Measurements from ENCODE around the gene MYO10. TPM values are rescaled to one million over a fixed set of nuclear protein-coding genes. Genes with fewer than 3 reads are reported as not detected.

The MYO10 gene
- total RNA-seq, 3 donors from 2014 or later: 8.6 to 22.6 (median 21.2) TPM

GRCh38 chr5:16701134-16702099 is 234.7 kb downstream of the MYO10 start:
- H3K36me3 ChIP-seq: no peaks in the 10 kb centered on the region
- H3K27me3 ChIP-seq: no peaks in the 10 kb centered on the region
- intact Hi-C loops (cut with DNase I; ENCODE audit: low total_unique reads): no loop called here
- H3K27ac ChIP-seq: peak overlapping the region in 1 of 2 donors; percentile 27
- no peaks in the 10 kb centered on the region for H3K9me3 ChIP-seq
- TF ChIP-seq POLR2AphosphoS5 (IDR thresholded peaks at IDR 0.05) (no peak), POLR2A (IDR thresholded peaks at IDR 0.05) (no peak)
- TF ChIP-seq, protein P1, sequence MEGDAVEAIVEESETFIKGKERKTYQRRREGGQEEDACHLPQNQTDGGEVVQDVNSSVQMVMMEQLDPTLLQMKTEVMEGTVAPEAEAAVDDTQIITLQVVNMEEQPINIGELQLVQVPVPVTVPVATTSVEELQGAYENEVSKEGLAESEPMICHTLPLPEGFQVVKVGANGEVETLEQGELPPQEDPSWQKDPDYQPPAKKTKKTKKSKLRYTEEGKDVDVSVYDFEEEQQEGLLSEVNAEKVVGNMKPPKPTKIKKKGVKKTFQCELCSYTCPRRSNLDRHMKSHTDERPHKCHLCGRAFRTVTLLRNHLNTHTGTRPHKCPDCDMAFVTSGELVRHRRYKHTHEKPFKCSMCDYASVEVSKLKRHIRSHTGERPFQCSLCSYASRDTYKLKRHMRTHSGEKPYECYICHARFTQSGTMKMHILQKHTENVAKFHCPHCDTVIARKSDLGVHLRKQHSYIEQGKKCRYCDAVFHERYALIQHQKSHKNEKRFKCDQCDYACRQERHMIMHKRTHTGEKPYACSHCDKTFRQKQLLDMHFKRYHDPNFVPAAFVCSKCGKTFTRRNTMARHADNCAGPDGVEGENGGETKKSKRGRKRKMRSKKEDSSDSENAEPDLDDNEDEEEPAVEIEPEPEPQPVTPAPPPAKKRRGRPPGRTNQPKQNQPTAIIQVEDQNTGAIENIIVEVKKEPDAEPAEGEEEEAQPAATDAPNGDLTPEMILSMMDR (IDR thresholded peaks at IDR 0.05): no peak
- no peak overlapping the region for H3K4me3 ChIP-seq
- DNase-seq (ENCODE audit: low spot score in 2 of 2): no peak
- H3K4me1 ChIP-seq: no peaks in the 10 kb centered on the region

DNA sequence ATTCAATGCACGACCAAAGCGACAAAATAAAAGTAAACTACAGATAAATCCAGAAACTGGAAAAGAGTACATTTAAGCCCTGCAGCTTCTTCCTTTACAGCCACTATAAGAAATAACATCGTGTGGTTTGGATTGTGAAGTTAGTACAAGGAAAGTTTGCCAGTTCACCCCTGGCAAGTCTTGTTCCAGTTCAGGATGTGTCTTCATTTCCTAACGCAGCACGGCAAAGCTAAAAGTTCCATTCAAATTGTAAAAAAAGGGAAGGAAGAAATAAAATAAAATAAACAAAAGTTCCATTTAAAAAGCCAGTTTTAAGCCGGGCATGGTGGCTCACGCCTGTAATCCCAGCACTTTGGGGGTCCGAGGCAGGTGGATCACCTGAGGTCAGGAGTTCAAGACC is 236.0 kb downstream of the MYO10 start:
- TF ChIP-seq POLR2A (IDR thresholded peaks at IDR 0.05): no peak
- TF ChIP-seq, protein P1 (IDR thresholded peaks at IDR 0.05): no peak
- TF ChIP-seq POLR2AphosphoS5 (IDR thresholded peaks at IDR 0.05): no peak
- Histone ChIP-seq H3K36me3 (no peaks in the 10 kb centered on the region), H3K4me3 (no peak overlapping the region), H3K27ac (peak overlapping the region in 1 of 2 donors; percentile 27), H3K9me3 (no peaks in the 10 kb centered on the region), H3K4me1 (no peaks in the 10 kb centered on the region), H3K27me3 (no peaks in the 10 kb centered on the region)
- DNase-seq (ENCODE audit: low spot score in 2 of 2): peak in 1 of 2 donors; percentile 33
- intact Hi-C loops (cut with DNase I; ENCODE audit: low total_unique reads): no loop called here

DNA sequence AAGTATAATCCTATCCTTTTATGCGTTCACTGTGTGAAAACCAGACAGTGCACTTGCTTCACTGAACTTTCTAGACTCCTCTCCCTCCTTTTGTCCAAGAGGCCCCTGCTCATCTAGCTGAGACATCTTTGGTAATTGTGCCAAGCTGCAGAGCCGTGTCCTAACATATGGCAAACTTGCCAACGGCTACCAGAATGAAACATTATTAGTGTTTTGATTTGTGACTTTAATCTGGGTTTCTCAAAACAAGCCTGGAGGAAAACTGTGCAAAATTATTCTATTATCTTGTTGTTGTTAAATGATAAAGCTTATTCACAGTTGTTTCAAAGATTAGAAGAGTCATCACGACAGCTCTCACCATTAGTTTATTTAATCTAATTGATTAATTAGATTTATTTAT is 240.3 kb downstream of the MYO10 start:
- Histone ChIP-seq H3K36me3 (no peaks in the 10 kb centered on the region), H3K9me3 (no peaks in the 10 kb centered on the region), H3K4me1 (no peaks in the 10 kb centered on the region), H3K27ac (no peak overlapping the region), H3K4me3 (no peak overlapping the region), H3K27me3 (no peaks in the 10 kb centered on the region)
- TF ChIP-seq POLR2AphosphoS5 (IDR thresholded peaks at IDR 0.05) (no peak), POLR2A (IDR thresholded peaks at IDR 0.05) (no peak)
- TF ChIP-seq, protein P1 (IDR thresholded peaks at IDR 0.05): no peak
- DNase-seq (ENCODE audit: low spot score in 2 of 2): no peak
- intact Hi-C loops (cut with DNase I; ENCODE audit: low total_unique reads): no loop called here

GRCh38 chr5:16693879-16694278 is 242.2 kb downstream of the MYO10 start:
- no peaks in the 10 kb centered on the region for H3K36me3 ChIP-seq
- no peaks in the 10 kb centered on the region for H3K4me1 ChIP-seq
- H3K27ac ChIP-seq: no peak overlapping the region
- intact Hi-C loops (cut with DNase I; ENCODE audit: low total_unique reads): no loop called here
- H3K27me3 ChIP-seq: no peaks in the 10 kb centered on the region
- TF ChIP-seq, protein P1 (IDR thresholded peaks at IDR 0.05): no peak
- TF ChIP-seq POLR2A (IDR thresholded peaks at IDR 0.05) (no peak), POLR2AphosphoS5 (IDR thresholded peaks at IDR 0.05) (no peak)
- H3K4me3 ChIP-seq: no peak overlapping the region
- no peaks in the 10 kb centered on the region for H3K9me3 ChIP-seq
- no peak for DNase-seq (ENCODE audit: low spot score in 2 of 2)

- no peaks in the 10 kb centered on the region for H3K9me3 ChIP-seq
- no peak for TF ChIP-seq POLR2AphosphoS5 (IDR thresholded peaks at IDR 0.05)
- TF ChIP-seq POLR2A (IDR thresholded peaks at IDR 0.05): no peak
- TF ChIP-seq, protein P1 (IDR thresholded peaks at IDR 0.05): no peak
Observed at GRCh38 chr5:16691731-16692130, 244.4 kb downstream of the MYO10 start.

More at GRCh38 chr5:16691731-16692130, 244.4 kb downstream of the MYO10 start:
- no peak overlapping the region for H3K4me3 ChIP-seq
- no peak for DNase-seq (ENCODE audit: low spot score in 2 of 2)
- no peak overlapping the region for H3K27ac ChIP-seq
- intact Hi-C loops (cut with DNase I; ENCODE audit: low total_unique reads): no loop called here
- no peaks in the 10 kb centered on the region for H3K36me3 ChIP-seq
- H3K4me1 ChIP-seq: no peaks in the 10 kb centered on the region
- H3K27me3 ChIP-seq: no peaks in the 10 kb centered on the region

All from breast epithelium (tissue), 4 donors.